ENCODE results near the gene GART.

GART gene

GRCh38 chr21:33566514-33566913 is 24.6 kb upstream of the GART start:
- DNase-seq (ENCODE audit: low read depth), result no peak
- in situ Hi-C loops (cut with HindIII; ENCODE audit: low sequenced_read_pairs), result no loop called here
- no peak for TF ChIP-seq CTCF (IDR thresholded peaks at IDR 0.05; ENCODE audit: low read depth, low read length, missing control alignments)
- H3K4me3 ChIP-seq (ENCODE audit: low read depth, low read length), result no peak overlapping the region

GRCh38 chr21:33562389-33562788 is 20.5 kb upstream of the GART start:
- no peak overlapping the region for H3K4me3 ChIP-seq (ENCODE audit: low read depth, low read length)
- TF ChIP-seq CTCF (IDR thresholded peaks at IDR 0.05; ENCODE audit: low read depth, low read length, missing control alignments), result no peak
- in situ Hi-C loops (cut with HindIII; ENCODE audit: low sequenced_read_pairs), result no loop called here
- no peak for DNase-seq (ENCODE audit: low read depth)

- no peak overlapping the region for H3K4me3 ChIP-seq (ENCODE audit: low read depth, low read length)
- TF ChIP-seq CTCF (IDR thresholded peaks at IDR 0.05; ENCODE audit: low read depth, low read length, missing control alignments), result no peak
- DNase-seq (ENCODE audit: low read depth), result no peak
- in situ Hi-C loops (cut with HindIII; ENCODE audit: low sequenced_read_pairs), result no loop called here
Measured at GRCh38 chr21:33561373-33561772, 19.5 kb upstream of the GART start.

GRCh38 chr21:33560965-33561364 is 19.0 kb upstream of the GART start:
- H3K4me3 ChIP-seq (ENCODE audit: low read depth, low read length), result no peak overlapping the region
- DNase-seq (ENCODE audit: low read depth), result no peak
- in situ Hi-C loops (cut with HindIII; ENCODE audit: low sequenced_read_pairs), result no loop called here
- TF ChIP-seq CTCF (IDR thresholded peaks at IDR 0.05; ENCODE audit: low read depth, low read length, missing control alignments), result no peak

GRCh38 chr21:33559813-33560212 is 17.9 kb upstream of the GART start:
- no peak for TF ChIP-seq CTCF (IDR thresholded peaks at IDR 0.05; ENCODE audit: low read depth, low read length, missing control alignments)
- in situ Hi-C loops (cut with HindIII; ENCODE audit: low sequenced_read_pairs), result no loop called here
- no peak for DNase-seq (ENCODE audit: low read depth)
- no peak overlapping the region for H3K4me3 ChIP-seq (ENCODE audit: low read depth, low read length)

- in situ Hi-C loops (cut with HindIII; ENCODE audit: low sequenced_read_pairs), result no loop called here
- no peak for TF ChIP-seq CTCF (IDR thresholded peaks at IDR 0.05; ENCODE audit: low read depth, low read length, missing control alignments)
- no peak for DNase-seq (ENCODE audit: low read depth)
- no peak overlapping the region for H3K4me3 ChIP-seq (ENCODE audit: low read depth, low read length)
Measured at GRCh38 chr21:33558777-33559421, 17.0 kb upstream of the GART start.

All from astrocyte of the cerebellum (primary cell).